Activated CD8-positive, alpha-beta memory T cell treated with anti-CD3 and anti-CD28 coated beads for 48 hours (primary cell): ENCODE data around the gene IRF9.

Experiments
- DNase-seq, 3 experiments: peaks; one replicate each; pipeline ENCODE4 v3.0.0-alpha.2; 2020; ENCODE audit warnings: low read depth in 2 of 3, low spot score in 2 of 3

IRF9 gene, protein sequence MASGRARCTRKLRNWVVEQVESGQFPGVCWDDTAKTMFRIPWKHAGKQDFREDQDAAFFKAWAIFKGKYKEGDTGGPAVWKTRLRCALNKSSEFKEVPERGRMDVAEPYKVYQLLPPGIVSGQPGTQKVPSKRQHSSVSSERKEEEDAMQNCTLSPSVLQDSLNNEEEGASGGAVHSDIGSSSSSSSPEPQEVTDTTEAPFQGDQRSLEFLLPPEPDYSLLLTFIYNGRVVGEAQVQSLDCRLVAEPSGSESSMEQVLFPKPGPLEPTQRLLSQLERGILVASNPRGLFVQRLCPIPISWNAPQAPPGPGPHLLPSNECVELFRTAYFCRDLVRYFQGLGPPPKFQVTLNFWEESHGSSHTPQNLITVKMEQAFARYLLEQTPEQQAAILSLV

DNA sequence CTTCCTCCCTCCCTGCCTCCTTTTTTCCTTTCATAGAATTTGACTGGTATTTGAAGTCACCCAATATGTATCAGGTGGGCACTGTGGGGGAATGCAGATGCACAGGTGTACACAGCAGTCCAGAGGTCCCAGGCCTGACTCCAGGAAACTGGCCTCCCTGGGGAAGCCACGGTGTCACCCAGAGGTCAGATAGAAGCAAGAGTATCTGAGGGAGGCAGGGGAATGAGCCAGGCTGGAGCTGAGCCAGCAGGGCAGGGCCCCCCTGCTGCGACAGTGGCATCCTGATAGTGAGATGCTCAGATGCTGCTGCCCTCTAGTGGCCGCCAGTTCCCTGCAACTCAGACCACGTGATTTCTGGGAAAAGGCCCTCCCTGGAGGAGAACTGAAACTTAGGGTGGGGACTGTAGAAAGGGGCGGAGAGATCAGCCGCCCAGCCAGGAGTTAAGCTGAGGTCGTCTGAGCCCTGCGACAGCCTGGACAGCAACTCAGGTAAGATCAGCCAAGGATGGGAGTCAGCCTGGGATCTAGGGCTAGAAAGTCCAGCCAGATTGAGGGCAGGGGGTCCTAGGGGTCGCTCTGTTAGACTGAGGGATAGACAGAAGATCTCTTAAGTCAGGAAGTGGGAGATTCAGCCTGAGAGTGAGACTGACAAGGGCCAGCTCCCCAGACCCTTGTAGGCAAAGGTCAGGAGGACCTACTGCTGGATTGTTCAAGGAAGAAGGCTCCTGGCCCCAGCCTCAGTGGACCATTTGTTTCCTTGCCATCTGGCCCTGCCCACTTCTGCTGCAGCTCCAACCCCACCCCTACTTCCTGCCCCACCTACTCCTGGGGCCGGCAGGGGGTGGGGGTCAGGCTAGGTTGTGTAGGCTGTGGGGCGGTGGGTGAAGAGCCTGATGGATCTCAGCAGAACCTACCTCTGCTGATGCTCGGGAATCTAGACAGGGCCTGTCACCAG is at the start of gene IRF9:
Gene IRF9 (plus strand): TSS at position 416 of the 955 bp plus-strand sequence. CDS start 880 bp downstream, outside the sequence.
- DNase-seq = peak; percentile 92 to 100 (median 98)

DNA sequence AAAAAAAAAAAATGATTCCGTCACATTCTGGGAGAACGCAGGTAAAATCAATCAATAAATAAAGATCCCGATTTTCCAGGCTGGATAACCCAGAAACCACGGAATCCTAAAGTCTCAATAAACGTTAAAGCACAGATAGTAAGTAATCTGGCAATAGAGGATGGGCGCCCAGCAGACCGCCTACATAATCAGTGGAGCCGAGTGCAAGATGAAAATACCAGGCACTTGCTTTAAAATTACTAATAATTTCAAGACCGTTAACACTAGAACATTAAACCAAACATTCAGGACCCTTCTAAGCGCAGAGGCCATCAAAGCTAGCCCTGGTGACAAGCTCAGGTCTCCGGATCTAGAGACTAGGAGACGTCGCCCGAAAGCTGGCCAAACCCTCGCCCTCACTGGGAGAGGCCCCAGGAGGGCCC is 47.7 kb upstream of the IRF9 start:
- DNase-seq = no peak

DNA sequence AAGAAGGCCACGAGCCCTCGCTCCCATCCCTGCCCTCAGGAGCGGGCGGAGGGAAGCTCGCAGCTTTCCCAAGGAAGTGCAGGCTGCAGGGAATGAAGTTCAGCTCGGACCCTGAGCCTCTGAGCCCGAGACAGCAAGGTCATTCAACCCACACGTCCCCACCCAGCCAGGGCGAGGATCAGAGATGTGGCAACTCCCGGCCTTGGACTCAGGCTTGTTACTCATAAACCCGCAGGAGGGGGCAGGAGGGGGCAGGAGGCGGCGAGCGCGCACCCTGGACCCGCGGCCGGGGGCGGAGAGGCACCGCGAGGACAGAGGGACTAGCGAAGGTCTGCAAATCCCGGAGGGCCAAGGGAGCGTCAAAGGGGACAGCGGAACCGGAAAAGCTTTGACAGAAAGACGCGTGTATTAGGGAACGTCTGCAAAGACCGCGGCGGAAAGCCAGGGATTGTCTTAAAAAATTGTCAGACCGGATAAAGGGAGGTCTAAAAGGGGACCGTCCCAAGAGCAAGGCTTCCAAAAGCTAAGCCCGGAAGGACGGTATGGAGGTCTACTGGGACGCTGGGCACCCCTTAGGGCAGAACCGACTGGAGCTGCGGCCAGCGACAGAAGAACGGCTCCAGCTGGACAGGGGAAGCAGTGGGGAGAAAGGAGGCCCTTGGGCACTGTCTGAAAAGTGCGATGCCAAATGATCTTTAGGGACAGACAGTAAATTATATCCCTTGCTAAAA is 47.1 kb upstream of the IRF9 start:
- peak; percentile 68 to 73 (median 71) for DNase-seq

DNA sequence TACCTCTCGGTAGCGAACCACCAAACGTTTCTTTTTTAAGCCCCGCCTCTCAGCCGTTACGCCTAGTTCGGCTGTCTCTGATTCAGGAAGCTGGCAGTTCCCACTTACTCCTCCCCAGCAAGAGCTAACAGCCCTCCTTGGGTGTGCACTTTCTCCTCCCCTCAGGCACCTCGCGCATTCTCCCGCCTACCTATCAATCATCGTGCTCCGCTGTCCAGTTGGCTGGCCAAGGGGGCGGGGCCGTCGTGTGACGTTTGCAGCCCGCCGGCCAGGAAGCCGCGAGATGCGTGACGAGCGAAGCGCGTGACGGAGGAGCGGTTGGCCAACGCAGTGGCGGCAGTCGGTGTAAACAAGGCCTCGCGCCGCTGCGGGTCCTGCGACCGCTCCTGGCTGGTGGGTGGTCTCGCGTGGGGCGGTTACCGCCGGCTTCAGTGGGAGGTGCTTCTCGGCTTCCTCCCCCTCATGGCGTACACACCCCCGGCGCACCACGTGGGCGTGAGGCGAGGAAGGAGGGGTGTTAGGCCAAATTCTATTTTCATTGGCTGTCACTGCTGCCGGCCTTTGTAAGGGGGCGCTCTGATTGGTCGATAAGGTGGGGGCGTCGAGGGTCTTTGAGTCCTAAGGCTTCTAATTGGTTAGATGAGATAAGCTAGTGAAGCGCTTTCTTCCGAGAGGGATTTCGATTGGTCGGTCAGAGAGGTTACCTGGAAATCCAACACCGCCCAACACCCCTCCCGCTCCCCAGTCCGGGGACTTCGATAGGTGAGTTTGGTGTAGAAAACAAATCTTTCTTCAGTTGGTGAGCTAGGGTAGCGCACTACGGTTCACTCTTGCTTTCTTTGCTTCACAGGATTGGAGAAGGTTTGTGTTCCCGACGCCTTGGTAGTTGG is 46.3 kb upstream of the IRF9 start, which contains the start of the genes DCAF11 and NRL:
Gene DCAF11 (plus strand): TSS at position 246 of the 890 bp plus-strand sequence. CDS start 818 bp downstream, outside the sequence.
Gene NRL (minus strand): TSS at position 418 of the 890 bp plus-strand sequence. CDS start 32,101 bp downstream, outside the sequence.
- peak; percentile 89 to 96 (median 94) for DNase-seq

DNA sequence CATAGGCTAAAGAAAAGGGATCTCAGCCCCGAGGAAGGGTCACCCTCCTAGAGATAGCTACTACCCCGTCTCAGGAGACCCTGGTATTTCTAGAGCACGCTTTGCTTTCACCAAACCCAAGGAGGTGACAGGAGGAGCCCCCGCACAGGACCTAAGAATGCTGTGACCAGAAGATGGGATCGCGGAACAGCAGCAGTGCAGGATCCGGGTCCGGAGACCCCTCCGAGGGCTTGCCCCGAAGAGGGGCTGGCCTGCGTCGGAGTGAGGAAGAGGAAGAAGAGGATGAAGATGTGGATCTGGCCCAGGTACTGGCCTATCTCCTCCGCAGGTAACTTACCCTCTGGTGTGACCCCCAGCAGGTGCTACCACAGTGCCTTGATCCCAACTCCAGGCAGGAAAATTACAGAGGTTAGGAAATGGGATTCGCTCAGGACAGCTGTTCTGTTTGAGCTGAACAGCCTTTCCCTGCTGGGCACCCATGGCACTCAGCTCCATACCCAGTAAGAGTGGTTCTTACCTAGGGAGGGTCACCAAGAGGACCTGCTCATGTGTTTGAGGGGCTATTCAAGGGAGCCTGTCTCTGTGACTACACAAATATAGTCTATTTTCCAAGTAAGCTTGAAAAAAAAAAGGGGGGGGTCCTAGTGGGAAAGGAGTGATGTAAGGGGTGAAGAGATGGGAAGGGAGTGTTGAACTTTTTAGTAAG is 45.5 kb upstream of the IRF9 start:
- DNase-seq = no peak

DNA sequence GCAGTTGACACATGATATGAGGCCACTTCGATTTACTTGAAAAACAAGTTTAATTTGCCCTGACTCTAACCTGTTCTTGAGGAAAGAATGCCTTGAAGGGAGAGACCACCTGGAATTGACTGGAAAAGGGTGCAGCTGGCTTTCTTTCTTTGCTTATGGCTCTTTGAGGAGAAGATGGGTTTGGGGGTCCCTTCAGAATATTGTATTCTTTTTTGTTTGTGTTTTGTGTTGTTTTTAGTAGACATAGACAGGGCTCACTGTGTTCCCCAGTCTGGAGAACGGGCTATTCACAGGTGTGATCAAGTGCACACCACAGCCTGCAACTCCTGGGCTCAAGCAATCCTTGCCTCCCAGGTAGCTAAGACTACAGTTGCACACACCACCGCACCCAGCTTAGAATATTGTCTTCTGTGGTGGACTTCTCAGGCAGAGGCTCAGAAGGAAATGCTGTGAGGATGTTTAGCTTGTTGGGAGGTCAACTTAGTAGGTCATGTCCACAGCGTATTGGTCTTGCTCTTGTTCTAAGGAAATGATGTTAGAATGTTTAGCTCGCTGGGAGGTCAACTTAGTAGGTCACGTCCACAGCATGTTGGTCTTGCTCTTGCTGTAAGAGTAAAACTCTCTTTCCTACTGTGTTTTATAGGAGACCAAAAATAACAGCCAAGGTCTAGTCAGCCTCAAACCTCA is 44.8 kb upstream of the IRF9 start:
- DNase-seq = no peak

DNA sequence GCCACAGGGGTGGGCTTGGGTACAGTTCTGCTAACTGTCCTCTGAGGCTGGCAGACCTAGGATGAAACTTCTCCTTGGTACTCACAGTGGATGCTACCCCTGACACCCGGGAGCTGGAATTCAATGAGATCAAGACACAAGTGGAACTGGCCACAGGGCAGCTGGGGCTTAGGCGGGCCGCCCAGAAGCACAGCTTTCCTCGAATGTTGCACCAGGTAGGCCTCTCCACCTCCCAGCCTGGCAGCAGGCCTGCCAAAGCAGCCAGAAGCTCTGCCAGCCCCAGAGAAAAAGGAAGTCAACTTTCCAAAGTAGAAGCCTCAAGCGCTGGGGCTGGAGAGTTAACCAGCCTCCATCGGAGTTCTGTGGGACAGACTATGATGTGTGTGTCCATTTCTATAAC is 43.9 kb upstream of the IRF9 start:
- DNase-seq = no peak

DNA sequence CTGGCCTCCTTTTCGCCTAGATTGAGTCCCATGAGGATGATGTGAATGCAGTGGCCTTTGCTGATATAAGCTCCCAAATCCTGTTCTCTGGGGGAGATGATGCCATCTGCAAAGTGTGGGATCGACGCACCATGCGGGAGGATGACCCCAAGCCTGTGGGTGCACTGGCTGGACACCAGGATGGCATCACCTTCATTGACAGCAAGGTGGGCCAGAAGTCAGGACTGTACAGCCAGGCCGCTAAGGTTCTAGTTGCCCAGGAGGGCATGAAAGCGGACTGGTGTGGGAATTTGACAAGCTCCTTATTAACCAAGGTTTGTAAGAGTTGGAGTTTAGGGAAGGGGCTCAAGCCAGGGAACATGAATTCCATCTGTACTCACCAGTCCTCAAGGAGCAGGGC is 41.4 kb upstream of the IRF9 start:
- DNase-seq = no peak

DNA sequence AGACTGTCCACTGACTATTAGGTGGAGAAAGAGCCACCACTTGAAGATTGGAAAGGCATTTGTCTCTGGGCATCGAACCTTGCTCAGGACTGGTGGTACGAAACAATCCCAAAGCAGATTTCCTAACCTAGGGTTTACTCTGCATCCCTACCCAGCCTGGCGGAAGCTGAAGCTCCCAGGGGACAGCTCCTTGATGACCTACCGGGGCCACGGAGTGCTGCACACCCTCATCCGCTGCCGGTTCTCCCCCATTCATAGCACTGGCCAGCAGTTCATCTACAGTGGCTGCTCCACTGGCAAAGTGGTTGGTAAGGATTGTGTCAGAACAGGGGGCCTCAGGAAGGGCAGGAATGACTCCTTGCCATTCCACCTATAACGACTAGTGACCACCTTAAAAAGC is 39.9 kb upstream of the IRF9 start:
- no peak for DNase-seq

DNA sequence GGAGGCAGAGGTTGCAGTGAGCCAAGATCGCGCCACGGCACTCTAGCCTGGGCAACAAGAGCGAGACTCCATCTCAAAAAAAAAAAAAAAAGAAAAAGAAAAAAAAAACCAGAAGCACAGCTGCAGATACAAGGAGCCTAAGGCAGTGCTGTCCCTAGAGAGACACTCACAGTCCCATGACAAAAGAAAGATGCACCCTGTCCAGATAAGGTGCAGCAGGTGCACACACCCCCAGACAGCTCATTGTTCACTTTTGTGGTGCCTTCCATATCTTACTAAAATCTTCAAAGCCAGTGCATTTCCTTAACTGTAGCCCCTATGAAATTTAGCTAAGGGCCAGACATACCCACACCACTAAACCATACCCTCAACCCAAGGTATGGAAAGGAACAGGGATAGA is 38.6 kb upstream of the IRF9 start:
- DNase-seq = no peak

DNA sequence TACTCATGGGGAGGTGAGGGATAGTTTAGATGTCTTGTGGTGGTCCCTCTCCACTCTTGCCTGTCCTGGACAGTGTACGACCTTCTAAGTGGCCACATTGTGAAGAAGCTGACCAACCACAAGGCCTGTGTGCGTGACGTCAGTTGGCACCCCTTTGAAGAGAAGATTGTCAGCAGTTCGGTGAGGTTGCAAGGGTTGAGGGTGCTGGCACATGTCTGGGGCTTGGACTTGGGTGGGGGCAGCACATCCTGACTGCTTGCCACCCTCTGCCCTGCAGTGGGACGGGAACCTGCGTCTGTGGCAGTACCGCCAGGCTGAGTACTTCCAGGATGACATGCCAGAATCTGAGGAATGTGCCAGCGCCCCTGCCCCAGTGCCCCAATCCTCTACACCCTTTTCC is 38.2 kb upstream of the IRF9 start:
- DNase-seq = no peak

DNA sequence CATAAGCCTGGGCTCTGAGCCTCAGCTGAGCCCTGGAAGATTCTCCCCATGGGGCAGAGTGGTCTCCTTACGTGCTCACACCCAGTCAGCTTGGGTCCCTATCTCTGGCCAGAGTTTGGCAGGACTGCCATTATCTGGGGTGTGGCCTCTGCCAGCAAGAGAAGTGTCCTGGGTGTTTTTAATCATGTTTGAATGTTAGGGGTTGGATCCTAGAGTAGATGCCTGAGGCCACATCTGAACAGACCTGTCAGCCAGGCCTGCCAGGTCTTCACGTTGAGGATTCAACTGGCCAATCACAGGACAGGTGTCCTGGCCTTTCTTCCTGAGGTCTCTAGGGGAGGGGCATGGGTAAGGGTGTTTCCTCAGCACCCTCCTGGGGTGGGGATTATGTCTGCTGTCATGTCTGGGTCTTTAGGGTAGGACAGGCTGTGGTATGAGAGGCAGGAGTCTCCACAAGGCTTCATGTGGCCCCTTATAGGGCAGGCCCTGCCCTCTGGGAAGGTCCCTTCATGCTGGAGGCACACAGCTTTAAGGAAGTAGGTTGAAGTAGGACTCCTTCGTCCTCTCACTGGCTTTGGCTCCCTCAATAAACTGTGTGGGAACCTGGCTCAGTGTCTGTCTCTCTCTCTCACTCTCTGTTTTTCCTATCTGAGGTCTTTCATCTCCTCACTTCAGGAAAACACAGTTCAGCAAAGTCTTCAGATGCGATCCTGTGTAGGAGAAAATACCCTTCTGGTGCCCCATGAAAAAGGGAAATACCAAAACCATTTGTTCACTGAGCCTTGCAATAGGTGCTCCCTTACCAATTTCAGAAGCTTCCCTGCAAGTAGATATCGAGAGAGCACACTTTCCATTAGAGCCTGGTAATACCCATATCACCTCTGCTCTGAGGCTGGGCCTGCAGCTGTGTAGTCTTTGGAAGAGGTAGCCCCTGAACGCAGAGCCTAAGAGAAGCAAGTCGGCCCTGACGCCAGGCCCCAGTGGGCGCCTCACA is 37.3 kb upstream of the IRF9 start:
- DNase-seq = no peak

DNA sequence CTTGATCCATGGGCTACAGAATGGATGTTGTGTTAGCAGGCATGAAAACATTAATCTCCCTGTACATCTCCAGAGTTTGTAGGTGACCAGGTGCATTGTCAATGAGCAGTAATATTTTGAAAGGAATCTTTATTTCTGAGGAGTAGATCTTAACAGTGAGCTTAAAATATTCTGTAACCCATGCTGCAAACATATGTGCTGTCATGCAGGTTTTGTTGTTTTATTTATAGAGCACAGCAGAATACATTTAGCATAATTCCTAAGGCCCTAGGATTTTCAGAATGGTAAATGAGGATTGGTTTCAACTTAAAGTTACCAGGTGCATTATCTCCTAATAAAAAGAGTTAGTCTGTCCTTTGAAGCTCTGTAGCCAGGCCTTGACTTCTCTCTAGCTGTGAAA is 34.1 kb upstream of the IRF9 start:
- no peak for DNase-seq

DNA sequence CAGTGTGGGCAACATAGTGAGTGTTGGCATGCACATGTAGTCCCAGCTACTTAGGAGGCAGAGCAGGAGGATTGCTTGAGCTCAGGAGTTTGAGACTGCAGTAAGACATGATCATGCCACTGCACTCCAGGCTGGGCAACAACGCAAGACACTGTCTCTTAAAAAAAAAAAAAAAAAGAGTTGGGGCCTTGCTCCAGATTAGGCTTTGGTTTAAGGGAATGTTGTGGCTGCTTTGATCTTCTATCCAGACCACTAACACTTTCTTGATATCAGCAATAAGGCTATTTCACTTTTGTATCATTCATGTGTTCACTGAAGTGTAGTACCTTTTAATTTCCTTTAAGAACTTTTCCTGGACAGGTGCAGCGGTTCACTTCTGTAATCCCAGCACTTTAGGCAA is 33.4 kb upstream of the IRF9 start:
- DNase-seq = no peak

DNA sequence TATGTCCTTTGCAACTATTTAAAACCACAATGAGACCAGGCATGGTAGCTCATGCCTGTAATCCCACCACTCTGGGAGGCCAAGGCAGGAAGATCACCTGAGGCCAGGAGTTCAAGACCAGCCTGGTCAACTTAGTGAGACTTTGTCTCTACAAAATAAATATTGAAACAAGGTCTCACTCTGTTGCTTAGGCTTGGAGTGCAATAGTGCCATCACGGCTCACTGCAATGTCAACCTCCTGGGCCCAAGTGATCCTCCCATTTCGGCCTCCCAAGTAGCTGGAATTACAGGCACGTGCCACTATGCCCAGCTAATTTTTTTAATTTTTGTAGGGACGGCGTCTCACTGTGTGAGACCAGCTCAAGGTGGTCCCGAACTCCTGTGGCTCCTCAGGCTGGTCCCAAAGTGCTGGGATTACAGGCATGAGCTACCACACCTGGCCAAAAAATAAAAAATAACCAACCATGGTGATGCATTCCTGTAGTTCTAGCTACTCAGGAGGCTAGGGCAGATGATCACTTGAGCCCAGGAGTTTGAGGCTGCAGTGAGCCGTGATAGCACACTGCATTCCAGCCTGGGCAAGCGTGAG is 31.6 kb upstream of the IRF9 start:
- DNase-seq = no peak

DNA sequence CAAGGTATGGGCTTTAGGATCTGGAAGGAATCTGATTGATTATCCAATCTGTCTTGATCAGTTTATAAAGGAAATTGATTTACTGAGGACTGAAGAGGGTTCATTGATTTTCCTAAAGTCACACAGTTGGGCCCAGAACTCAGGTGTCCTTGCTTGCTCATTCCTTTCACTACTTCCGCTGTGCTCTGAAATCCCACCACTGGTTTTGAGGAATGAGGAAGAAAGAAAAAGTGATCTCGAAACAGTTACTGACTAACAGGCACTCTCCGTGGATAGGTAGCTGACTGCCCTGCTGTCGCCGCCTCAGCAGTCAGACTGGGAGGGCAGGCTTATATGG is 30.7 kb upstream of the IRF9 start, which contains the start of gene FITM1:
Gene FITM1 (plus strand): TSS at position 280 of the 337 bp plus-strand sequence. CDS start 905 bp downstream, outside the sequence.
- DNase-seq = no peak
